CD14-positive monocyte (primary cell): ENCODE results near the gene PIK3AP1. TPM values are rescaled to one million over a fixed set of nuclear protein-coding genes. Genes with fewer than 3 reads are reported as not detected.
"Not testable (repeated sequence)": the region's sequence is repeated elsewhere in the genome, so short reads cannot be mapped to it uniquely, and the experiment has no call there.

Source experiments
- DNase-seq, 3 donors: peaks; one replicate each; pipeline ENCODE4 v3.0.0-alpha.2; 2011 to 2022
- H2AFZ ChIP-seq: 2 replicates; pipeline ENCODE4 v1.6.0; 2012; ENCODE audit warnings: mild to moderate bottlenecking, low read depth, low read length, inconsistent platforms; ENCODE audit not compliant: insufficient read depth, poor library complexity, severe bottlenecking
- H3K27ac ChIP-seq, 2 donors: 1 replicate in 1 of 2; 2 replicates in 1 of 2; pipeline ENCODE4 v1.5.1; 2012 to 2013; ENCODE audit warnings: low read length in 2 of 2, control low read depth in 1 of 2, inconsistent platforms in 1 of 2, low read depth in 1 of 2, mild to moderate bottlenecking in 1 of 2
- H3K27me3 ChIP-seq, 2 donors: one replicate each; pipeline versions ENCODE4 v1.6.0 to v1.6.1; 2011 to 2013; ENCODE audit warnings: low read length in 2 of 2; ENCODE audit not compliant: control insufficient read depth in 2 of 2, insufficient read depth in 2 of 2
- H3K36me3 ChIP-seq, 2 donors: replicated peaks in 1 of 2; 1 replicate in 1 of 2; 2 replicates in 1 of 2; pipeline versions ENCODE4 v1.5.1 to v1.6.1; 2012 to 2013; ENCODE audit warnings: low read length in 2 of 2, control low read depth in 1 of 2, inconsistent platforms in 1 of 2, mild to moderate bottlenecking in 1 of 2; ENCODE audit not compliant: insufficient read depth in 2 of 2, control insufficient read depth in 1 of 2
- H3K4me1 ChIP-seq, 2 donors: 1 replicate in 1 of 2; 2 replicates in 1 of 2; pipeline versions ENCODE4 v1.5.1 to v1.6.1; 2012 to 2013; ENCODE audit warnings: low read length in 2 of 2, control low read depth in 1 of 2, inconsistent platforms in 1 of 2, mild to moderate bottlenecking in 1 of 2, moderate library complexity in 1 of 2; ENCODE audit not compliant: insufficient read depth in 2 of 2, control insufficient read depth in 1 of 2
- H3K4me2 ChIP-seq: replicated peaks from 2 replicates; pipeline ENCODE3; 2012; ENCODE audit warnings: low read length, moderate library complexity, mild to moderate bottlenecking; ENCODE audit not compliant: poor library complexity, severe bottlenecking; ENCODE audit errors: extremely low read depth
- H3K4me3 ChIP-seq, 3 experiments: fragments of 200-600 bp in 1 of 3; sonication (generic) in 1 of 3; replicated peaks in 1 of 3; 1 replicate in 2 of 3; 2 replicates in 1 of 3; pipeline ENCODE4 v1.5.1; 2011 to 2013; ENCODE audit warnings: low read length in 3 of 3, mild to moderate bottlenecking in 3 of 3, control low read depth in 2 of 3, low read depth in 2 of 3, inconsistent platforms in 1 of 3, moderate library complexity in 1 of 3
- H3K79me2 ChIP-seq: 2 replicates; pipeline ENCODE4 v1.6.0; 2012; ENCODE audit warnings: mild to moderate bottlenecking, control low read depth, inconsistent platforms, low read length, moderate library complexity; ENCODE audit not compliant: insufficient read depth
- H3K9ac ChIP-seq: 2 replicates; pipeline ENCODE4 v1.6.0; 2017; ENCODE audit warnings: low read length, mild to moderate bottlenecking; ENCODE audit not compliant: insufficient read depth, poor library complexity, severe bottlenecking
- H3K9me3 ChIP-seq, 2 donors: replicated peaks in 1 of 2; 1 replicate in 1 of 2; 2 replicates in 1 of 2; pipeline versions ENCODE4 v1.5.1 to v1.6.1; 2012 to 2013; ENCODE audit warnings: low read length in 2 of 2, control low read depth in 1 of 2; ENCODE audit not compliant: control insufficient read depth in 1 of 2, insufficient read depth in 1 of 2
- H4K20me1 ChIP-seq: 2 replicates; pipeline ENCODE4 v1.6.0; 2012; ENCODE audit warnings: mild to moderate bottlenecking, low read length, control low read depth, moderate library complexity; ENCODE audit not compliant: insufficient read depth
- H3K27ac Mint-ChIP-seq, 7 donors: one replicate each; pipeline ENCODE4 v1.8.0; 2020; ENCODE audit warnings: mild to moderate bottlenecking in 7 of 7, mixed read lengths in 7 of 7, moderate library complexity in 6 of 7, inconsistent platforms in 2 of 7
- H3K27me3 Mint-ChIP-seq, 3 donors: one replicate each; pipeline ENCODE4 v1.8.0; 2021 to 2022; ENCODE audit warnings: low read depth in 3 of 3, mild to moderate bottlenecking in 3 of 3, mixed read lengths in 3 of 3, moderate library complexity in 3 of 3, inconsistent platforms in 1 of 3
- H3K36me3 Mint-ChIP-seq, 2 donors: one replicate each; pipeline ENCODE4 v1.8.0; 2020; ENCODE audit warnings: mixed read lengths in 2 of 2, inconsistent platforms in 1 of 2, mild to moderate bottlenecking in 1 of 2
- H3K4me1 Mint-ChIP-seq: one replicate; pipeline ENCODE4 v1.8.0; 2020; ENCODE audit warnings: mild to moderate bottlenecking, mixed read lengths
- H3K4me3 Mint-ChIP-seq, 2 donors: one replicate each; pipeline ENCODE4 v1.8.0; 2020; ENCODE audit warnings: mild to moderate bottlenecking in 2 of 2, mixed read lengths in 2 of 2, moderate library complexity in 1 of 2
- H3K9me3 Mint-ChIP-seq, 7 donors: one replicate each; pipeline ENCODE4 v1.8.0; 2020 to 2022; ENCODE audit warnings: mixed read lengths in 7 of 7, mild to moderate bottlenecking in 6 of 7, moderate library complexity in 6 of 7, inconsistent platforms in 2 of 7
- WGBS: methylation state at CpG from one replicate; pipeline ENCODE4 v1.1.5; 2013; ENCODE audit warnings: missing lambda C conversion rate; ENCODE audit not compliant: insufficient coverage; 5-methylcytosine and 5-hydroxymethylcytosine counted together
- intact Hi-C, 2 donors: fragments of 100-400 bp; cut with micrococcal nuclease; formaldehyde crosslinking; loops; one replicate each; pipeline versions ENCODE4 v1.15.0 to v1.15.1; 2023
- polyA plus RNA-seq, 3 donors: library from polyadenylated mRNA; depleted of rRNA in 1 of 3; unstranded in 2 of 3; stranded (reverse) in 1 of 3; fragments of 300-500 nt in 2 of 3; fragments of >200 nt in 1 of 3; fragmentation: Illumina TruSeq in 2 of 3; gene quantifications; 1 replicate in 2 of 3; 2 replicates in 1 of 3; pipeline ENCODE4 v1.2.3, GENCODE V29; 2012 to 2021
- TF ChIP-seq, protein P1 (sequence below): fragments of 200-600 bp; IDR thresholded peaks from one replicate; pipeline ENCODE4 v1.8.0; 2022; ENCODE audit warnings: antibody characterized with exemption, mild to moderate bottlenecking

The PIK3AP1 gene
- polyA plus RNA-seq, 3 donors: 95.5 to 157 (median 112) TPM

GRCh38 chr10:96740579-96741281 lies 20.4 kb upstream of the PIK3AP1 start:
- peak; percentile 88 to 94 (median 93) for DNase-seq
- TF ChIP-seq, protein P1, sequence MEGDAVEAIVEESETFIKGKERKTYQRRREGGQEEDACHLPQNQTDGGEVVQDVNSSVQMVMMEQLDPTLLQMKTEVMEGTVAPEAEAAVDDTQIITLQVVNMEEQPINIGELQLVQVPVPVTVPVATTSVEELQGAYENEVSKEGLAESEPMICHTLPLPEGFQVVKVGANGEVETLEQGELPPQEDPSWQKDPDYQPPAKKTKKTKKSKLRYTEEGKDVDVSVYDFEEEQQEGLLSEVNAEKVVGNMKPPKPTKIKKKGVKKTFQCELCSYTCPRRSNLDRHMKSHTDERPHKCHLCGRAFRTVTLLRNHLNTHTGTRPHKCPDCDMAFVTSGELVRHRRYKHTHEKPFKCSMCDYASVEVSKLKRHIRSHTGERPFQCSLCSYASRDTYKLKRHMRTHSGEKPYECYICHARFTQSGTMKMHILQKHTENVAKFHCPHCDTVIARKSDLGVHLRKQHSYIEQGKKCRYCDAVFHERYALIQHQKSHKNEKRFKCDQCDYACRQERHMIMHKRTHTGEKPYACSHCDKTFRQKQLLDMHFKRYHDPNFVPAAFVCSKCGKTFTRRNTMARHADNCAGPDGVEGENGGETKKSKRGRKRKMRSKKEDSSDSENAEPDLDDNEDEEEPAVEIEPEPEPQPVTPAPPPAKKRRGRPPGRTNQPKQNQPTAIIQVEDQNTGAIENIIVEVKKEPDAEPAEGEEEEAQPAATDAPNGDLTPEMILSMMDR: no peak
- no peaks in the 10 kb centered on the region for H3K36me3 ChIP-seq
- intact Hi-C loops: loop anchor here in 1 of 2 donors (5.0 to 10.0 kb wide), 3 partner anchors 33 to 944 kb away; partner anchors contain the start of gene AVPI1
- 0% methylated on average over 7 of the region's 9 CpGs for WGBS
- H3K9ac ChIP-seq: peak overlapping the region; percentile 33
- H3K27ac Mint-ChIP-seq: peak overlapping the region; percentile 92 to 98 (median 96)
- no peaks in the 10 kb centered on the region for H3K9me3 ChIP-seq
- no peaks in the 10 kb centered on the region for H3K36me3 Mint-ChIP-seq
- H3K4me2 ChIP-seq: peak overlapping the region; percentile 68
- H3K9me3 Mint-ChIP-seq: peaks cover 0 to 1% (median 0%) of the 10 kb centered on the region in 7 donors
- peak overlapping the region; percentile 61 for H2AFZ ChIP-seq
- peaks cover 57 to 59% of the 10 kb centered on the region in 2 donors for H3K4me1 ChIP-seq
- peak overlapping the region; percentile 91 to 92 for H3K27ac ChIP-seq
- no peaks in the 10 kb centered on the region for H4K20me1 ChIP-seq
- peak overlapping the region; percentile 63 to 77 for H3K4me3 Mint-ChIP-seq
- no peaks in the 10 kb centered on the region for H3K27me3 Mint-ChIP-seq
- H3K4me3 ChIP-seq: peak overlapping the region in 1 of 3 experiments; percentile 61
- H3K79me2 ChIP-seq: no peaks in the 10 kb centered on the region
- no peaks in the 10 kb centered on the region for H3K27me3 ChIP-seq
- peaks cover 44% of the 10 kb centered on the region for H3K4me1 Mint-ChIP-seq

DNA sequence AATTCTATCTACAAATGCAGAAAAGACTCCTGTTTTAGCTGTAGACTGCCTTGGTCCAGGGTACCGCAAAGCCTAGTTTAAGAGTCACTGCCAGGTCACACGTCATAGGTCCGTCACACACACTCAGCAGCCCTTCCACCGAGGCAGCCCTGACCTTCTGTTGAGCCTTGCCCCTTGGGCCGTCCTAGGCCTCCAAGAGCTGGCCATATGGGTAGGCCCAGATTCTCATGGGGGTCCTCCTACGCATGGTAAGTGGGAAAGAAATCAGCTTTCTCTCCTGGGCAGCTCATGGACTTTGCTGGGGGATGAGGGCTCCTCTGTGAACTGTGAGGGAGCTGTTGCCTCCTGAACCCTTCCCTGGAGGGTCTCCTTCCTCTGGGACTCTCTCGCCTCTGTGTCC lies 19.8 kb upstream of the PIK3AP1 start:
- peak overlapping the region; percentile 91 to 92 for H3K27ac ChIP-seq
- H3K79me2 ChIP-seq: no peaks in the 10 kb centered on the region
- H3K27me3 ChIP-seq: no peaks in the 10 kb centered on the region
- DNase-seq: no peak
- H3K4me3 ChIP-seq: peak overlapping the region in 1 of 3 experiments; percentile 61
- Mint-ChIP-seq H3K4me1 (peaks cover 44% of the 10 kb centered on the region), H3K27me3 (no peaks in the 10 kb centered on the region), H3K9me3 (peaks cover 0 to 1% (median 0%) of the 10 kb centered on the region in 7 donors), H3K4me3 (peak overlapping the region in 1 of 2 donors; percentile 77), H3K36me3 (no peaks in the 10 kb centered on the region), H3K27ac (peak overlapping the region; percentile 92 to 98 (median 96))
- TF ChIP-seq, protein P1: no peak
- H2AFZ ChIP-seq: peak overlapping the region; percentile 61
- no peak overlapping the region for H3K9ac ChIP-seq
- intact Hi-C loops: loop anchor here in 1 of 2 donors (5.0 to 10.0 kb wide), 3 partner anchors 33 to 945 kb away; partner anchors contain the start of gene AVPI1
- no peaks in the 10 kb centered on the region for H3K36me3 ChIP-seq
- no peaks in the 10 kb centered on the region for H4K20me1 ChIP-seq
- no peaks in the 10 kb centered on the region for H3K9me3 ChIP-seq
- peaks cover 57 to 59% of the 10 kb centered on the region in 2 donors for H3K4me1 ChIP-seq
- WGBS: 95% methylated on average over 4 of the region's 7 CpGs
- H3K4me2 ChIP-seq: peak overlapping the region; percentile 68

- H3K27me3 ChIP-seq, H3K9me3 Mint-ChIP-seq, H3K79me2 ChIP-seq, H3K36me3 ChIP-seq, H3K36me3 Mint-ChIP-seq, H3K4me3 Mint-ChIP-seq, H3K4me3 ChIP-seq, H3K27me3 Mint-ChIP-seq, intact Hi-C loops, H2AFZ ChIP-seq, H3K9ac ChIP-seq, H3K27ac ChIP-seq, H3K4me2 ChIP-seq, H3K9me3 ChIP-seq, H4K20me1 ChIP-seq: not testable (repeated sequence)
- Mint-ChIP-seq H3K27ac (peak overlapping the region in 3 of 7 donors; percentile 50 to 78 (median 78)), H3K4me1 (peaks cover 32% of the 10 kb centered on the region)
- no CpG with 5 or more reads among the region's 1 CpG for WGBS
- H3K4me1 ChIP-seq: peaks cover 45 to 46% of the 10 kb centered on the region in 2 donors
- peak; percentile 30 to 61 (median 50) for DNase-seq
Measured at GRCh38 chr10:96737307-96737902, 17.1 kb upstream of the PIK3AP1 start.
